Fibroblast of skin of right biceps (primary cell): Measurements from ENCODE around the gene SLC25A47.
A peak's percentile ranks its signal among the peaks of the same experiment; 100 is the strongest.
"Not testable (repeated sequence)": the region's sequence is repeated elsewhere in the genome, so short reads cannot be mapped to it uniquely, and the experiment has no call there.

Source experiments
- DNase-seq: peaks from one replicate; pipeline ENCODE4 v3.0.0-alpha.2; 2013

Gene SLC25A47

DNA sequence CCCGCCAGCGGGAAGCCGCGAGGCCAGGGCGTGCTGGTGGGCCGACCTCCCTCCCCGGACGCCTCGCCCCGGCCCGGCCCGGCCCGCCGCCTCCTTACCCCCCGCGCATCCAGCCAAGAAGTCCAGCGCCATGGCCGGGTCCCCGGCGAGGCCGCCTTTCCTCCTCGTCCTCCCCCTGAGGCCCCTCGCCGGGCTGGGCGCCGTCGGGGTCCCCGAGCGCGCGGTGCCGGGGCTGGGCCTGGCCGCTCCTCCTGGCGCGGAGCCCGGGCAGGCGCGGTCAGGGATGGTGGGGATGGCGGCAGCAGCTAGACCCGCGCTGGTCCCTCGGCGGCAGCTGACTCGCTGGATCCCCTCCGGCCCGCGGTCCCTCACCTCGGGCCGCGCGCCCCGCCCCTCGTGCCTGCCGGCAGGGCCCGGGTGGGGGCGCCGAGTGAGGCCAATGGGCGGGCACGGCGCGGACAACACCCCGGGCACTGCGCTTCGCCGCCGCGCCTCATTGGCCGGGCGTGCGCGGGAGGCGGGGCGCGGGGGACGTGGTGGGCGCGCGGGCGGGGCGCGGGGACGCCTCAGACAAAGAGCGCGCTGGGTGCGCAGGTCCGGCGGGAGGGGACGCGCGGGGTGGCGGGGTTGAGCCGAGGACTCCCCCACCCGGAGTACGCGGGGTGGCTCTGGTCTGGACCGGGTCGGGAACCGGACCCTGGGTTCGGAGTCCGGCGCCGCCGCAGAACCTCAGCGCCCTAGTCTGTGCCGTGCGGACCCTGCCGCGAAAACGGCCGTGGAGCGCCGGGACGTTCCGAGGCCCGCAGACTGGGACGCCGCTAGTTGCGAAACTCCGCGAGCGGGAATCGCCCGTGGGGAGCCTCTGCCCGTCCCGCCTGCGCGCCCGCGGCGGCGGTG is 16.8 kb upstream of the SLC25A47 start, which contains the start of gene SLC25A29:
Gene SLC25A29, minus strand, starts transcription at position 344 of the 897 bp plus-strand sequence. Its CDS starts 212 bp downstream, at position 132.
- peak; percentile 89 for DNase-seq

DNA sequence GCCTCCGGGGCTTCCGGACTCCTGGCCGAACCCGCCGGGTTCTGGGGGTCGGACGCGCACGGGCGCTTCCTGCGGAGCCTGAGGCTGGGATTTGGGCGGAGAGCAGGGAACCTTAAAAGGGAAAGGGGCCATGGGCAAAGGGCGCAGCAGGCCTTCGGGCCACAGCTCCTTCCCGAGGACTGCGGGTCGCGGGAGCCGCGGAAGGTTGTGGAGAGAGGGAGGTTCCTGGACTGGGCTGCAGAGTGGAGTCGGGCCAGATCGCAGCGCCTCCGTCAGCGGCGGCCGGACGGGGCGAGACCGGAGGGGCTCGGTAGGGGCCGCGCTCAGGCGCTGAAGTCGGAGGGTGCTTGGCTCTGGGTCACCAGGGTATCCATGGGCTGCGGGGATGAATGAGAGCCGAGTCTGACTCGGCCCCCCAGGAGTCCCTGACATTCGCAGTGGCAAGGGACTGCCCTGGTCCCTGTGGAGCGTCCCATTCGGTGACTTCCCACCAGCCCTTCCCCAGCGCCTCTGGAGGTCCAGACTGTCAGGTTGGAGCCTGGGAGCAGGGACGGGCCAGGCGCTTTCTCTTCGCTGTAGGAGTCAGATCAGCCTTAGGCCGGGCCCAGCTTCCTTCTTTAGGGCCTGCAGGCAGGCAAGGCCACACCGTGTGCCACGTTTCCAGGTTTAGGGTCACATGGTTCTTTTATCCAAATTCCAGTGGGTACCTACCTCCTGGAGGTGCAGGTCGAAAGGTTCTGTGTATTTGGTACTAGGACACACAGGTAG is 16.0 kb upstream of the SLC25A47 start:
- peak; percentile 19 for DNase-seq

DNA sequence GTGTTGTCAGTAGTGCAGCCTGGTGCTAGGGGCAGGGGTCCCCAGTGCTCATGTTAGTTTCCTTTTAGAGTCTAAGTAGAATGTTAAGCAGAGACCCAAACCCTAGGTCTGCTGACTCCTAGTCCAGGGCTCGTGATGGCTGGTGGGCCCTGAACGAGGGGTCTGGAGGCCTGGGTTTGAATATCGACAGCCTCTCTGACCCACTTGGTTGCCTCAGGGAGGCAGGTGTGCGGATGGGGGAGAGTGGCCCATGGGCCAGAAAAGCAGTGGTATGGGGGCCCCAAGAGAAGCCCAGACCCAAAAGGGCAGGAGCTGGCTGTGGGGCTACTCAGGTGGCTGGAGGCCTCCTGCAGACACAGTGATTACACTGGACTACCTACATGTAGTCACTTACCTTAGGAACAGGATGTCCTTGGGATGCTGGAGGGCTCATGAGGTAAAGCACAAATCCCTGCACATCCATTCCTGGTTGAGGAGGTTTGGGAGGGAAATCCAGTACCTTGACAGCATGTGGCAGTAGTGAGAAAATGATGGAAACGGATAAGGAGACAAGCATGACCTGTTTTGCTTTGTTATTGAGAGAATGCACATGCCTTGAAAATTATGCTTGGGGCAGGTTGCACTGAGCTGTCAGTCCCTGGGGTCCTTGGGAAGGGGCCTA is 15.2 kb upstream of the SLC25A47 start:
- no peak for DNase-seq

DNA sequence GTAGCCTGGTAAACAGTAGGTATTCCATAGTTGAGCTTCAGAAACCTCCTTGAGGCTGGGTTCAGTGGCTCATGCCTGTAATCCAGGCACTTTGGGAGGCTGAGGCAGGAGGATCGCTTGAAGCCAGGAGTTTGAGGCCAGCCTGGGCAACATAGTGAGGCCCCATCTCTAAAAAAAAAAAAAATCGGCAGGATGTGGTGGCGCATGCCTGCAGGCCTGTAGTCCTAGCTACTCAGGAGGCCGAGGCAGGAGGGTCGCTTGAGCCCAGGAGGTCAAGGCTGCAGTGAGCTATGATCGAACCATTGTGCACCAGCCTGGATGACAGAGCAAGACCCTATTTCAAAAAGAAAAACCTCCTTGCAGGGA is 14.7 kb upstream of the SLC25A47 start:
- DNase-seq: not testable (repeated sequence)

DNA sequence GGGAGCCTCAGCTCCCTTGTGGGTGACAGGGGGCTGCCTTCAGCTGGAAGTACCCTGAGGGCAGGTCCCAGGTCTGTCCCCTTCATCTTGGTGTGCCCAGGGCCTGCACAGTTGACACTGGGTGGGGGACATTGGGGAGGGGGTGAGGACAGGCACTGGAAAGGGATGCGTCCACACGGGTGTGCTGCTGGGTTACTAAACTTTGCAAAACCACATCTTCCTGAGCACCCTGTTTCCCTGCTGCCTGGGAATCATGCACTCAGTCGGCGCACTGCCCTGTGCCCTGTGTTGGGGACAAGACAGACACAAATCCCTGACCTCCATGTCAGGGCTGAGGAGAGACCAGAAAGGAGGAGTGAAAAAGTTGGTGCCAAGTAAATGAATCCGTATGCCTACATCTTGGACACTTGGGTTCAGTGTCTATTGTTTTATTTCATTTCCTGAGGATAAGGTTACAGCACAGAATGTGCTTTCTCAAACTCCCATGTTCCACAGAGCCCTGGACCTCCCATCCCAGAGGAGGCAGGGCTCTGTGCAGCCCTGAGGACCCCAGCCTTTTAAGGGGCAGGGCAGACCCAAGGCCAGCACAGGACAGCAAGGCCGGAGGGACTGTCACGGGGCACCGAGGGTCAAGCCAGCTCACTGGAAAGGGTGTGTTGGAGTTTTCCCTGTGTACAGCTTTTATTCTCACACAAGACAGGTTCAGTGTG is 14.0 kb upstream of the SLC25A47 start:
- DNase-seq: no peak

DNA sequence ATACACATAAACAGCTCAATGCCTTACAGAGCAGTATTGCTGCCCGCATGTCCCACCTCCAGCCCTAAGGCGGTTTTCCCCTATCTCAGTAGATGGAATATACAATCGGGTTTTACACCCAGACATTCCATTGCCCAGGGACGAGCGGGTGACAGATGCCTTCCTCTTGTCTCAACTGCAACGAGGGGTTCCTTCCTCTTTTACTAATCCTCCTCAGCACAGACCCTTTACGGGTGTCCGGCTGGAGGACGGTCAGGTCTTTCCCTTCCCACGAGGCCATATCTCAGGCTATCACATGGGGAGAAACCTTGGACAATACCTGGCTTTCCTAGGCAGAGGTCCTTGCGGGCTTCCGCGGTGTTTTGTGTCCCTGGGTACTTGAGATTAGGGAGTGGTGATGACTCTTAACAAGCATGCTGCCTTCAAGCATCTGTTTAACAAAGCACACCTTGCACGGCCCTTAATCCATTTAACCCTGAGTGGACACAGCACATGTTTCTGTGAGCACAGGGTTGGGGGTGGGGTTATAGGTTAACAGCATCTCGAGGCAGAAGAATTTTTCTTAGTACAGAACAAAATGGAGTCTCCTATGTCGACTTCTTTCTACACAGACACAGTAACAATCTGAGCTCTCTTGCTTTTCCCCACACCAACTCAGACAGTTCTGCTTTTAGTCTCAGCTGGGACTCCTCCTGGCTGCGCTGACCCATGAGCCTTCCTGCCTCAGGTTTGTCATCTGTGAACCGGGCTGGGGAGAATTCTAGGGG is 10.8 kb upstream of the SLC25A47 start:
- not testable (repeated sequence) for DNase-seq

DNA sequence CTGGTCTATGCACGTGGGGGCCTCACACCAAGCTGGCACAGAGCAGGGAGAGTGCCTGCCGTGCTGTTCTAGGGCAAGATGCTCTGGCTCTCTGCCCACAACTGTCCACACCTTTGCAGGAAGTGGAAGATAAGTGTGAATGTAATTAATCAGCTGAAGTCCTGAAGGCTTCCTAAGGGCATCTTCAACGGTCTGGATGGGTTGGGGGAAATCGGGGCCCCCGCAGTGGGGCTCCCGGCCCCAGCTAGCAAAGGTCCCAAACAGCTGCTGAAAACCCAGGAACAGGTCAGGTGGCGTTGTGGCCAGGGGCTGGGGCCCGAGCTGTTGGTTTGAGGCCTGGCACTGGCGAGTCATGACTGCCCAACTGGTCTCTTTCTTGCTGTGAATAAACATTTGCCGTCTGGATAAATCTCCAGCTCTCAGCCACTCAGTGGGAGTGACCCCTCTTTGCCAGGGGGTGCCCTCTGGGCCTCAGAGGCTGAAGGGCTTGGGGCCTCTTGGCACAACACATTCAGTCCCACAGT is 10.2 kb upstream of the SLC25A47 start:
- no peak for DNase-seq

DNA sequence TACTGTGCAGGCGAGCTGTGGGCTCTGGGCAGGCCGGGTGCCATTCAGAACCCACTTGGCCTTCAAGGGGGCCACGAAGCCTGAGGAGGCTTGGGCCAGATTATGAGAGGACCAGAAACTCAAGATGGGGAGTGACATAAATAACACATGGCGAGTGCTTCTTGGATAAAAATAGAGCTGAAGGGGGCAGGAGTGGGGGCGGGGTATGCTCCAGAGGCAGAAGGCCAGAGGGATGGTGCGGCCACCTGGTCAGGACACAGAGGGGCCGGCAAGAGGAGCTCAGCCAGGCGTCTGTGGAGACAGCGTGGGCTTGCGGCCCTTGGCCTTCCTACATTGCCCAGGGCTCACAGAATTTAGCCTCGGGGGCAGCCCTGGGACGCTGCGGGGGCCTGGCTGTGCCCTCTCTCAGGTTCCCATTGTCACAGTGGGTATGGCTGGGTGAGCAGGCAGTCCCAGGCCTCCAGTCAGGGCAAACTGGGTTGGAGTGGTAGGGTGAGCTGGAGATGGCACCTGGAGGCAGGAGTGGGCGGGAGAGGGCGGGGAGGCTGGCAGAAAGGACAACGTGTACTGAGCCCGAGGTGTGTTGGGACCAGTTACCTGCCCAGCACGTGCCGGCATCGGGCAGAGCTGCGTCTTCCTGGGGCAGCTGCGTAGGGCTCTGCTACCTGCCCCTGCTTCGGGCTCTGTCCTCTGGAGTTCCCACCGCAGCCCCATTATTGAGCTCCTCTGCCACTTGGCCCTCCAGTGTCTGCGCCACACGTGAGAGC is 9.5 kb upstream of the SLC25A47 start:
- DNase-seq: no peak

DNA sequence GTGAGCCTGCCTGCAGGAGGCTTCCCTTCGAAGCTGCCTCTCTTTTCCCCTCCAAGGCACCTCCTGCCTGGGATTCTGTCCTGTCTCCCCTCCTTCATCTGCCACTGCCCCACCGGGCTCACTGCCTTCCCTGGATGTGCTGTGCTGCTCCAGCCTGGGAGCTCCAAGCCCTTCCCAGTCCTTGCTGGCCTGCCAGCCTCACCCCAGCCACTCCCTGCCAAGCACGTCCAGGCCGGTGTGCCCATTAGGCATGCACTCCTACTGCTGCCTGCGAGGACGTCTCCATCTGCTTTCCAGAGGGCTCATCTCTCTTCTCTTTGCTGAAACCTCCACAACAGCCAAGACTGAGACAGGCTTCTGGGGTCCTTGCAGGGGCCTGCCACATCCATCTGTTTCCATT is 8.4 kb upstream of the SLC25A47 start:
- no peak for DNase-seq

DNA sequence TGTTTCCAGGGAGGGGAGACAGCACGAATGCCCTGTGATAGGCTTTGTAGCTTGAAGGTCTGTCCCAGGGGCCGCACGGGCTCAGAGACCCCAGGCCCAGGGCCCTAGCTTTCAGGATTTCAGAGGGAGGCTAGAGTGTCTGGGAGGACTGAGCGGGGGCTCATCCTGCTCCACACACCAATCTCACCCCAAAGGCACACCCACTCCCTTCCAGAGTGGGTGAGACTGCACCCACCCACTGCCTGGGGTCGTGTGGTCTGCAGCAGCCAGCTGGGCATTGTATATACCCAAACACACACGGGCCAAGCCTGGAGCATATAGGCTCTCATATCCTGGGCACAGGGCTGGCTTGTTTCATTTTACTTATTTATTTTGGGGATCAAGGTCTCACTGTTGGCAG is 5.8 kb upstream of the SLC25A47 start:
- DNase-seq: no peak

DNA sequence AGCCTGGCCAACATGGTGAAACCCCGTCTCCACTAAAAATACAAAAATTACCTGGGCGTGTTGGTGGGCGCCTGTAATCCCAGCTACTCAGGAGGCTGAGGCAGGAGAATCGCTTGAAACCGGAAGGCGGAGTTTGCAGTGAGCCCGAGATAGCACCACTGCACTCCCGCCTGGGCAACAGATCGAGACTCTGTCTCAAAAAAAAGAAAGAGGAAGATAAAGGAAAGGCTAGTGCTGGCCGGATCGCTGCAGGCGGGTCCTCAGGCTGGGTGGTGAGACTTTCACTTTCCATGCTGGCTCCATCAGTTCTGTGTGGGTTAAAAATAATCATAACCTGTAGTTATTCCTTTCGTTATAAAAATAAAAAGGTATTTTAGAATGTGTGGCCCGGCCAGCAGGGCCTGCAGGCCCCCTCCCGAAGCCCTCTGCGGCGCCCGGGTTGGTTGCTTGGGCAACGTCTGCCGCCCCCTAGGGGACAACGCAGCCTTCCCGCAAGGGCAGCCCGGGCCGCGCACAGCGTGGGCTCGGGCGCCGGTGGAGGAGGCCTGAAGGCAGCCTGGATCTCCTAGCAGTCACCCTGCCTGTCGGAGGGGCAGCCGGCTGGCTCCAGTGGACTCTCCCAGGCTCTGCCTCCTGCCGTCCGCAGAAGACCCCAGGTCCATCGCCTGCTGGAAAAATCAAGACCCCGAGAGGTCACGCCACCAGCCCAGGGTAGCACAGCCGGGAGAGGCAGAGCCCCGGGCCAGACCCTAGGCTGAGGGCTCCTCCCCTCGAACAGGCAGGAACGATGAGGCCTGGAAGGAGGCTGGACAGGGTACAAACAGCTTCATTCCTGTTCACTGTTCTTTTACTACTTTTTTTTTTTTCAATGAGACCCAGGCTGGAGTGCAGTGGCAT is 5.0 kb upstream of the SLC25A47 start:
- peak; percentile 61 for DNase-seq

DNA sequence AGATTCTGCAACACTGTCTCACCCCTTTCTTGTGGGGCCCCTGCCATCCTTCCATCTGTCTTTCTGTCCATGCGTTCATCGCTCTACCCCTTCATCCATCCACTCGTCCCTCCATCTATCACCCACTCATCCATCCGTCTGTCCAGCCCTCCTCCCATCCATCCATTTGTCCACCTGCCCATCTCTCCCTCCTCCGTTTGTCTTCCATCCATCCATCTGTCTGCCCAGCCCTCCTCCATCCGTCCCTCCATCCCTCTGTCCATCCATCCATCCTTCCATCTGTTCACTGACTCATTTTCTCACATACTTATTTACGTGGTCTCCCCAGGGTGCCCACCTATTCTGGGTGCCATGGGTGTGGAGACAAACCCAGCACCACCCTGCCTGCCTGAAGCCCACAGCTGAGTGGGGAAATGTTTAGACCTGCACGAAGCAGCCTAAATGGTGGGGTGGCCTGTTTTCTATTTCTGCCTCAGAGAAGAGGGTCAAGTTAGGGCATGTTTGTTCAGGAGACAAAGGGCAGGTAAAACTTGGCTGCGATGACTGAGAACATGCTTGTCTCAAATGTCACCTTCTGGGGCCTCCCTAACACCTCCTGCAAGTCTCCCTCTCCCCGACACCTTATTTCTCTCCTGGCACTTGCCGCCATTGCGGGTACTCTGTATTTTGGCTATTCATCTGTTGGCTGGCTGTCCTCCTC is 2.8 kb upstream of the SLC25A47 start:
- DNase-seq: no peak

DNA sequence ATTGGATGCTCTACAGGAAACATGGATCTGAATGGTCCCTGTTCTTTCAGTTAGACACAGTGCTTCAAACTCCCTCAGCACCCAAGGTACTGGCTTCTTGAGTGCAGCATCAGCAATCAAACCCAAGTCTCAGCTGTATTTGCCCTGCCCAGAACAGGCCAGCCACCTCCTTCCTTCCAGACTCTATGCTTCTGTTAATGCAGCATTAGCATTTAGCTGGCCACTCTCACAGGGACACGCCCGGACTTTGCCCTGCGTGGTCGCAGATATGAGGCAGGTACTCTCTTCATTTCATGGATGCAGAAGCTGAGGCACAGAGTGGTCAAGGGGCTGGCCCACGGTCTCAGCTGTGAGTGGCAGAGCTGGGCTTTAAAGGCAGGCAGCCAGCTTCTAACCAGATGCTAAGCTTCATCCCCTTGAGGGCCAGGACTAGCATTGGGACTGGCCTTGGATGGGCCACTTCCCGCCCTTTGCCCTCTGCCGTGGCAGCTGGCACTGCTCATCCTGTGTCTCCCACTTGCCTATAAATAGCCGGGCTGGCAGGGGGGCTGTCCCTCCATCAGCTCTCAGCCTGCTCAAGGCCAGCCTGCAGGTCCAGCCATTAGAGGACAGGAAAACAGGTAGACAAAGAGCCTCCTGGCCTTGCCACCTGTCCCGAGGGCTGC is 1.5 kb upstream of the SLC25A47 start:
- DNase-seq: no peak

DNA sequence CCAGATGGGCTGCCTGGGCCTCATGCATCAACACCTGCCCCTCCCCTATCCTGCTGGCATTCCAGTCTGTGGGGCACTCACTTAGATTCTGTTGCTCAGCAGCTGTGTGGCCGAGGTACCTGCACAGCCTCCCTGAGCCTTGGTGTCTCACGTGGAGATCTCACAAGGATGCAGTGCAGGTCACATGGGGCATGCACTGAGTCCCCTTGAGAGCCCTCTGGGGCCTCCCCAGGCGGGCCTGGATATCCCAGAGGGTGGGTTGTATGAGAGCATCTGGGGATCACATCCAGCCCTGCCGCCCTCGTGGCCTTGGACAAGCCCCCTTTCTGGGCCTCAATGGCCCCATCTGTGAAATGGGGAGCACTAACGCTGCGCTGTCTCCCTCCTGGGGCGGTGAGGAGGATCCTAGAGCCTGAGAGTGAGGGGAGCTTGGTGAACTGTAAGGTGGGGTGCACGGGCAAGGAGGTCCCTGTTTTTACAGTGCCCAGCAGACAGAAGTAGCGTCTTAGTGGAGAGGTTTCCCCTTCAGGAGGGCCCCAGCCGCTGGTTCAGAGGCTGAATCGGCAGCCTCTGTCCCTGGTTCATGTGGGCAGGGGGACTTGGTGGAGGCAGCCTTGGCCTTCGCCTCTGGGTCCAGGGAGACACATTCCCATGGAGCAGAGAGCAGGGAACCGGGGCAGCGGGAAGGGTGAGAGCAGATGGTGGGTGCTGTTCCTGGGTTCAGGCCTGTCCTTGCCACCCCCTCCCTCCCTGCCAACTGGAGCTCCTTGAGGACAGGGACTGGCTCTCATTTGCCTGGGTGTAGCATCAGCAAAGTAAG is 791 bp upstream of the SLC25A47 start:
- DNase-seq: no peak

DNA sequence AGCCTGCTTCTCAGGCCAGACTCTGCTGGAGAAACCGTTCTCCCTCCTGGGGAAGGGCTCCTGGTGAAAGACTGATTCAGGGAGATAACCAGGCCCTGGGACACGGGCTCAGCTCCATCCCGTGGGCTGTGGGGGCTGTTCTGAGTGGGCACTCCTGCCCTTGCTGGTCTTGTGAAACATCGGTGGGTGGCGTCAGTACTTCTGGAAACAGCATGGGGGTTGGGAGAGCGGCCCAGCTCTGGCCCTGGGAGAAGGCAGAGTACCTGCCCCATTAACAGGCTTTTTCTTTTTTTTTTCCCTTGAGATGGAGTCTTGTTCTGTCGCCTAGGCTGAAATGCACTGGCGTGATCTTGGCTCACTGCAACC is 786 bp downstream of the SLC25A47 start:
- no peak for DNase-seq

DNA sequence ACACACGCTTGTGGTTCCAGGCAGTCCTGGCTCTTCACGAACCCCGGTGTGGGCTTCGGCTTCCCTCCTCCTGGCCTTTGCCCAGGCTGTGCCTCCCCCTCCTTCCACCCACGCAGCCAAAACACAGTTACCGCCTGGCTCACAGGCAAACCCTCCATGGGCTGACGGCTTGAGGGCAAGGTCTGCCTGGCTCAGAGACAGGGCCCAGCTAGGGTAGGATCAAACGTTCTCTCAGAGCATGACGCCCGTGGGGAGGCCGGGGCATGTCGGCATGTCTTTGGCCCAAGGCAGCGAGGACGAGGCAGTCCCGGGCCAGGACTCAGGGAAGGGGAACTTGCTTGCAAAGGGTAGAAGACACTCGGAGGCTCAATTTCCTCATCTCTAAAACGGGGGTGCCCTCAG is 2.1 kb downstream of the SLC25A47 start:
- DNase-seq: no peak

DNA sequence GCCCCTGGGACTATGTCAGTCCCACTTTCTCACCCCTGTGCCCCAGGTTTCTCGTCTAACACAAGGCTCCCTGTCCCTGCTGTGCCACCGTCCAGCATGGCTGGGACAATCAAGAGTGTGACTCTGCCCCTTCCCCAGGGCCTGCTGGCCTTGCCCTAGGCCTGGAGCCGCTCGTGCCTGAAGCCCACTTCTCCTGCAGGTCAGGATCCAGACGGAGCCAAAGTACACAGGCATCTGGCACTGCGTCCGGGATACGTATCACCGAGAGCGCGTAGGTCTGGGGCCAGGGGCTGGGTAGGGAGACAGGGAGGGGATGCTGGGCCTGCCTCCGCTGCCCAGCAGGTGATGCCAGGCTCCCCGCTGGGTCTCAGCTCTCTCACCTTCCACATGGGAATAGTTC is 2.8 kb downstream of the SLC25A47 start:
- DNase-seq: no peak

DNA sequence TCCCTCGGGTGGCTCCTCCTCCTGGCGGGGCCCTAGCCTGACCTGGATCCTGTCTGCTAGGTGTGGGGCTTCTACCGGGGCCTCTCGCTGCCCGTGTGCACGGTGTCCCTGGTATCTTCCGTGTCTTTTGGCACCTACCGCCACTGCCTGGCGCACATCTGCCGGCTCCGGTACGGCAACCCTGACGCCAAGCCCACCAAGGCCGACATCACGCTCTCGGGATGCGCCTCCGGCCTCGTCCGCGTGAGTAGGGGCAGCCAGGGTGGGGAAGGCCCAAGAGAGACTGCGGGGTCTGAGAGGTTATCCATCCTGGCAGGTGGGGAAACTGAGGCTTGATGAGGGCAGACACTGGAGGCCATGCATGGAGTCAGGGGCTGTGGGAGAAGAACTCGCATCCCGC is 4.0 kb downstream of the SLC25A47 start:
- DNase-seq: no peak
